GM19452 (cell line): ENCODE data around the gene SLC38A2.

Experiments used
- ATAC-seq: cut with Tn5 transposase; IDR thresholded peaks from one replicate; pipeline ENCODE4 v1.9.1; 2021; ENCODE audit not compliant: unreplicated experiment

Gene SLC38A2

DNA sequence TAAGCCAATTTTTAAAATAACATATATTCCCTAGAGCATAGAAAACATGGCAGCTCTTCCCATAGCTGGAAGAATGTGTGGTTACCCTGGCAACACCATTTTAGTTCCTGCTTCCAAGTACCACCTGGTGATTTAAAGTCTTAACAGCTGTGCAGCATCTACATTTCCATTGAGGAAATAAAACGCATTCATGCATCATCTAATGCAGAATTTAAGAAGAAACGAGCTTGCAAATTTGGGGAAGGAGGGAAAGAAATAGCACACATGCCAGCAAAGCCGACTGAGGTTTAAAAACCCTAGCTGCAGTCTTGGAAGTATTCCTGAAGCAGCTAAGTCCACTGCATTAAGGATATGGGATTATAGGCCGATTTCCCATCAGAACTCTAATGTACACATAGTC is 22.8 kb upstream of the SLC38A2 start:
- no peak for ATAC-seq

DNA sequence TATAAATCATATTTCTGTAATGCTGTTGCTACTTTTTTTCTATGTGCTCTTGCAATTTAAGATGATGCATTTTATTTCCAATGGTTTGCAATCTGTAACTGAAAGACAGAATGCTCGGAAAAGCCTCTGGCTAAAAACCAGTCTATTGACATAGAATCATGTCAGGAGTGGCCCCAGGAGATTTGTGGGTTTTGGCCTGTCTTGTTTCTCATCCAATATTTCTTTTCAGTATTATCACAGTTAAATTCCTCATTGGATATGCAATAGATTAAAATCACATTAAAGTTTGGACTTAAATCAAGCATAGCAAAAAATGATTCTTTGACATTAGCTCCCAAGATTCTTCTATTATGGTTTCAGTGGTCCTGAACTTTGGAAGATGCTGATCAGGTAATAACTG is 19.1 kb upstream of the SLC38A2 start:
- ATAC-seq, result no peak

DNA sequence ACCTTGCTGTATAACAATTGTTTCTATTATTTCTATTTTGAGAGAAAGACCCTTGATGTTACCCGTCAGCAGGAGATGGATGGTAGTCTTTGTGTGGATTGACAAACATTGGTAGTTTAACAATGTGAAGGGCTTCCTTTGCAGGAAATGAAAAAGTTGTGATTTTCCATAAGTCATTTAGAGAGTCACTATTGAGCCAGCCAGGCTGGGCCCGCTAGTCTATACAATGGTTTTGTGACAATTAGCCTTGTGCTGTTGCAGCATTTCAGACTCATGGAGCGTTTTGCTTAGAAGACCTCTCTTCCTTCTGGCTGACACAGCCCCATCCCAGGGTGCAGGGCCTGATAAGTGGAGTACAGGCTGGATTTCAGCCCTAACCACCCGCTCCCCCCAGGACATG is 18.3 kb upstream of the SLC38A2 start:
- ATAC-seq, result no peak

- ATAC-seq, result no peak
Observed at GRCh38 chr12:46390304-46390703, 17.7 kb upstream of the SLC38A2 start.

DNA sequence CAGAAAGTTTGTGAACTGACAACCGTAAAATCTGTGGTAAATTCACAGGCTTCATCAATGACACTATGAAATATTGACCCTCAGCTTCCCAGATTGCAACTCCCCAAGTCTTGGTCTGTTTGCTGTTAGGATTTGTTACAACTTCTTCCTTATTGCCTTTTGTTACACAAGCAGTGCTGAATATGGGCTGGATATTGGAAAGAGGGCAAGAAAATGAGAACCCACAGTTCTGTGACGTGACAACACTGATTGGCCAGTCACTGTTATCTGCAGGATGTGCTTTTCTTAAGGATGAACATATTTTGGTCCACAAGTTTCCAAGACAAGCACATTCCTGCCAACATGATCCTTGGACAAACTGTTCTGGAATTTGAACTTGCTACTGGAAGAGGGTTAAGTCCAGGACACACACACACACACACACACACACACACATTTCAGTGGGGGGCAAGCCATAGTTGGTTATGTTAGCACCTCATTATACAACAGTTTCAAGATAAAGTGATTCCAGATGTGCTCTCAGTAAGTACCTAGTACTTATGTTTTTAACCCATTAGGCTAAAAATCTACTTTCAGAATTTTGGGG is 16.6 kb upstream of the SLC38A2 start:
- no peak for ATAC-seq

DNA sequence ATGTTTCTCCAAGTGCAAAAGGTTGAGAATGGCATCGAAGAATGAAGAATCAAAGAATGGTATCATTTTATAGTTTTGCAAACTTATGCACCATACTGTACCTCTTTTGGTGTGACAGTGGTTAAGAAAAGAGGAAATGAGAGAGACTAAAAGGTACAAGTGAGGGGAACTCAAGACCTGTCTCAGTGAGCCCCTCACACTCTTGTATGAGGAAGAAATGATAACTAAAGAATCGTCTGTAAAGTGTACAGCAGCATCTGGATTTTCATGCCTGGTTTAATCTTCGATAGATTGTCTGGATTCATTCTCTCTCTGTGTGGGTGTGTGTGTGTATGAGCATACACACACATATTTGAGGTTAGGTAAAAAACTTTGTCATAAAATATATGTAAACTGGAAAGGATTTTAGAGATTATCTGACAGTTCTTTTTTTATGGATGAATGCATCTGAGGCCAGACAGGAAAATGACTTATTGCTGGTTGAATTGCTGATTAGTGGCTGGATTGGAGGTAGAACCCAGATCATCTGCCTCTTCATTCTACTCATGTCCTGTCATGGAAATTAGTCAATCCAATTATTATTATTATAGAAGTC is 16.0 kb upstream of the SLC38A2 start:
- peak; percentile 59 for ATAC-seq

GRCh38 chr12:46387670-46388069 is 15.1 kb upstream of the SLC38A2 start:
- ATAC-seq, result peak; percentile 18

DNA sequence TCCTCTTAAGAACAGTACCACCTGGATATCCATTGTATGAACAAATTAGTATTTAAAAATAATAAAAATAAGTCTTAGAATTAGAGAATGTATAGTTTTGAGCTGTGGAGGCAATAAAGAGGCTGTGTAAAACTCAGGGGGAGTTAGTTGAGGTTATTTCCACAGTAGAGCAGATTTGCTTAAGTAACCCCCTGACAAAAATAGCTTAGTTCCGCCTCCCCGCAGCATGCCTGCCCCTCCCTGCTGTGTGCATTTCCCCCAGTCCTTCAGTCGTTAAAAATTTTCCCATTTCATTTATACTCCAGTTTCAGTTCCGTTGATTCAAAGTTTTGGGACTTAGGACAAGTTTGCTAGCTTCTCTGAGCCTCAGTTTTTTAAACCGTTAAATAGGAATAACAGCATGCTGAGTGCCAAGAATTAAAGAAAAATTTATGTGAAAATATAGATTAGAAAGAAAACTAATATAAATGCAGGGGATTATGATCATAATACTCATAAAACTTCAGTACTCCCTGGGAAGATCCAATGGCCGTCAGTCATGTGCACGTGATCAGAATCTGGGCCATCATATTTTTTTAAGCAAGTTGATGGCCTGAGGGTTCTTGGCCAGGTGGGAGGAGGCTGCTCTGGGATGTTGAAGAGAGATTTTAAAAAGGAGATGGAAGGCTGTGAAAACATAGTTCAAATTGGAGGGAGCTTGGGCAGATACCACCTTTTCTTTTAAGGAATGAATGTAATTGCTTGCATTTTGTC is 14.5 kb upstream of the SLC38A2 start:
- no peak for ATAC-seq

GRCh38 chr12:46386360-46386867 is 13.8 kb upstream of the SLC38A2 start:
- no peak for ATAC-seq

- ATAC-seq, result no peak
Observed at GRCh38 chr12:46385438-46385837, 12.9 kb upstream of the SLC38A2 start.

GRCh38 chr12:46384451-46385309 is 12.1 kb upstream of the SLC38A2 start:
- ATAC-seq, result no peak

DNA sequence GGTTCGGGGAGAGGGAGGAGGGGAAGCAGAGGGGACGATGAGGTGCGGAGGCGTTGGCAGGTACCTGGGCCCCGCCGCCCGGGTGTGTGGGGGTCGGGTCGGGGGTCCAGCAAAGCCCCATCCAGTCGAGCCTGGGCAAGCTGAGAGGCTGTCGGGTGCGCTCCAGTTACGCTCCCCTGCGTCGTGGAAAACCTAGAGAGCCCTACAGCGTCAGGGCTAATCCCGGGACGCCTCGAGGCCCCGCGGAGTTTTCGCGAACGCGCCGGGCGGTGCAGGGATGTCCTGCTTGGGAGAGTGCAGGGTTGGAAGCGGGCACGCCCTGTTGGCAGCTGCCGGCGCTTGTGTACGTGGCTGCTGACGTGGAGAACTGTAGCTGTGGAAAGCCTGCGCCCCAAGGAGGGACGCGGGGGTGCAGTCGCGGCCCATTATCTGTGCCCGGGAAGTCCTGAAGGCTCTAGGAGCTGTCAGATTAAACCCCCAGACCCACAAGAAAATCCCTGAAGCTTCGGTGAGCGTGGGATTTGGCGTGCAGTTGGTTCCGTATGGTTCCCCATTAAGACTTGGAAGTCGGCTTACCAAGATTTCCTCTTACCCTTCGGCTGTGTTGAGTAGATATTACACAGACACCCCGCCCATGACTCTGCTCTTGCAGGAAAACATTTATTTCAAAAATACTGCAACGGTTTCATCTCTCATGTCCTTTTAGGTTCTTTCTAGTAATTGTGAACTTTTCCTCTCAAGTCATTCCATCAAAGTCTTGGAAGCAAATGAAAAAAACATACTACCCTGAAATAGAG is 11.3 kb upstream of the SLC38A2 start:
- peak; percentile 37 for ATAC-seq

- ATAC-seq, result peak; percentile 70
Observed at GRCh38 chr12:46382964-46383653, 10.5 kb upstream of the SLC38A2 start.

DNA sequence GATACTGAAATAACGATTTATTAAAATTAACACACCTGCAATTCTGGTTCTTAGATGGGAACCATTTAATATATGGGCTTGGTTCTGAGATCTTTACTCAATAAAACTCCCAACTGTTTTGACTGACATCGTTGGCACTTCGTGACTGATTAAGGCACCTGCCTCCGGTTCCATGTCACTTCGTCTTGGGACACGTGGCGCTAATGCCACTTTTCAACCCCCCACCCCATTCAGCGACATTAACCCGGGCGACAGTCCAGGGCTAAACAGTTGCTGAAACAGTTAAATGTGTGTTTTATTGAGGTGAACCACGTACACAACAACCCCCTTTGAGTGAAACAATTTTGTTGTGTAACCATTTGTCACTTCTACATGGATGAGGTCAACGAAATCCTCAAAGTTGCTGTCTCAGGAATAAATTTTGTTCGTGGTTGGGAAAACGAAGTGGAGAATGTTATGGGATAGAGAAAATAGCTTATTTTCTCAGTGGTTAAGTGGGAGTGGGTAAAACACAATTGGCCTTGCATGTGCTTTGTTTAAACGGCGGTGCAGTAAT is 9.9 kb upstream of the SLC38A2 start:
- ATAC-seq, result no peak

DNA sequence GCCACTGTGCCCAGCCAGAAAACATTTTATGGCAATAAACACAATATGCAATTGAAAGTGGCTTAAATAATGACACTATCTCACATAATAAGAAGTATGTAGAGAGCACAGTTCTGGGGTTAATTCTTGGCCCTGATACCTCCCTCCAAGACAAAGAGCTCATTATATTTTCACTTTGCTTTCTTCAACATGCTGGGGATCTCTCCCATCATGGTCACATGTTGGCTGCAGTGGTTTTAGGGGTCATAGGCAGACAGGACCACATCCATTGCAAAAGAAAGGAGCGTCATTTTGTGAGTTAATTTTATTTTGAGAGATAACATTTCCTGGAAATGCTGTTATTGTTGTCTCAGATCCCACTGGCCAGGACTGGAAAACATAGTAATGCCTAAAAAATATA is 8.3 kb upstream of the SLC38A2 start:
- no peak for ATAC-seq

GRCh38 chr12:46380022-46380796 is 7.6 kb upstream of the SLC38A2 start:
- ATAC-seq, result no peak

GRCh38 chr12:46379352-46379751 is 6.8 kb upstream of the SLC38A2 start:
- no peak for ATAC-seq

- ATAC-seq, result no peak
Observed at GRCh38 chr12:46378530-46378929, 6.0 kb upstream of the SLC38A2 start.

DNA sequence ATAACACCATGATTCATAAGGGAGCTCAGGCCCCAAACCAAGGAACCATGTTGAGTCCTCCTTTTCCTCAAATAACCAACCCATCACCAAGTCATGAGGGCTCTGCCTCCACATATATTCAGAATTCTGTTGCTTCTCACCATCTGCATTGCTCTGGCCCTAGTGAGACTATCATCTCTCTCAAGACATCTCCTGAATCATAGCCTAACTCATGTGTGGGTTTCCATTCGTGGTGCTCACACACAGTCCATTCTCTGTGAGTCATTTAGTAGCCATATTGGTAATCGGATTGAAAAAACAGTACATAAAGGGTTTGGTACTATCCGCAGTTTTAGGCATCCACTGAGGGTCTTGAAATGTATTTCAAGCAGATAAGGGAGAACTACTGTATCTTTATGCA is 5.1 kb upstream of the SLC38A2 start:
- ATAC-seq, result no peak
